HCT116 (cell line): Measurements from ENCODE around the gene OSBPL8. TPM values are rescaled to one million over a fixed set of nuclear protein-coding genes. Genes with fewer than 3 reads are reported as not detected.

Experiments
- ATAC-seq: fragments of 200-7000 bp; cut with Tn5 transposase; 2 replicates; pipeline ENCODE4 v1.9.1; 2020; ENCODE audit warnings: mild to moderate bottlenecking, moderate library complexity
- BruUV-seq: library from RNA; stranded (reverse); fragments of 400-500 nt; replicated peaks from 2 replicates; lab custom pipeline; 2021; lab: Mats Ljungman, UMichigan
- CTCF ChIA-PET: fragments of 300-600 bp; sonication (Branson Sonifier 250); formaldehyde crosslinking; loops from one replicate; lab custom pipeline; 2021; ENCODE audit warnings: antibody characterized with exemption; lab: Charles Lee
- POLR2A ChIA-PET: fragments of 300-600, 350-600 bp; sonication (Branson Sonifier 250); formaldehyde crosslinking; loops from one replicate; lab custom pipeline; 2021; ENCODE audit warnings: antibody characterized with exemption; lab: Charles Lee
- RAD21 ChIA-PET, 2 experiments: fragments of 300-600 bp; sonication (Branson Sonifier 250); formaldehyde crosslinking; loops; one replicate each; lab custom pipeline; 2023; ENCODE audit warnings: low total read pairs in 2 of 2; ENCODE audit not compliant: uncharacterized antibody in 2 of 2, unreplicated experiment in 2 of 2, low non-redundant PET in 1 of 2; lab: Charles Lee
- DNase-seq: peaks from one replicate; pipeline ENCODE4 v3.0.0-alpha.2; 2010; ENCODE audit warnings: low read depth, low spot score
- H2AFZ ChIP-seq: fragments of 200-600 bp; shearing (Covaris generic), sonication (generic); 2 replicates; pipeline ENCODE4 v1.6.1; 2017; ENCODE audit warnings: low read depth, mixed run types, mixed read lengths, antibody characterized with exemption, low read length; ENCODE audit not compliant: poor library complexity, severe bottlenecking
- H3K27ac ChIP-seq: 2 replicates; pipeline ENCODE4 v1.5.1; 2012; ENCODE audit warnings: low read depth, low read length
- H3K27me3 ChIP-seq: fragments of 200-600 bp; sonication (generic); 2 replicates; pipeline ENCODE4 v1.6.1; 2016; ENCODE audit warnings: mixed run types, low read length, mixed read lengths; ENCODE audit not compliant: insufficient read depth
- H3K36me3 ChIP-seq, 2 experiments: fragments of 200-500 bp in 1 of 2; fragments of 200-600 bp in 1 of 2; sonication (Bioruptor generic) in 1 of 2; sonication (generic) in 1 of 2; 2 replicates each; pipeline versions ENCODE4 v1.5.1 to v1.6.1; 2014 to 2016; ENCODE audit warnings: low read length in 2 of 2, inconsistent platforms in 1 of 2, mixed read lengths in 1 of 2, mixed run types in 1 of 2; ENCODE audit not compliant: insufficient read depth in 2 of 2, control insufficient read depth in 1 of 2
- H3K4me1 ChIP-seq, 2 experiments: fragments of 200-600 bp in 1 of 2; sonication (generic) in 1 of 2; 2 replicates each; pipeline versions ENCODE4 v1.5.1 to v1.6.1; 2012 to 2017; ENCODE audit warnings: low read length in 2 of 2, inconsistent platforms in 1 of 2, mild to moderate bottlenecking in 1 of 2, mixed read lengths in 1 of 2, mixed run types in 1 of 2, moderate library complexity in 1 of 2; ENCODE audit not compliant: insufficient read depth in 2 of 2, control insufficient read depth in 1 of 2
- H3K4me2 ChIP-seq: fragments of 200-600 bp; sonication (generic); 2 replicates; pipeline ENCODE4 v1.6.1; 2017; ENCODE audit warnings: mixed run types, low read length, mixed read lengths
- H3K4me3 ChIP-seq, 2 experiments: fragments of 200-600 bp in 1 of 2; sonication (generic) in 1 of 2; replicated peaks in 1 of 2; 2 replicates each; pipeline ENCODE4 v1.5.1; 2011 to 2016; ENCODE audit warnings: low read length in 2 of 2, control low read depth in 1 of 2, low read depth in 1 of 2, mild to moderate bottlenecking in 1 of 2, mixed read lengths in 1 of 2, mixed run types in 1 of 2
- H3K79me2 ChIP-seq: fragments of 200-600 bp; sonication (generic); 2 replicates; pipeline ENCODE4 v1.6.1; 2017; ENCODE audit warnings: mild to moderate bottlenecking, mixed run types, low read length, moderate library complexity, mixed read lengths; ENCODE audit not compliant: insufficient read depth
- H3K9ac ChIP-seq: fragments of 200-600 bp; sonication (generic); 2 replicates; pipeline ENCODE4 v1.6.1; 2016; ENCODE audit warnings: low read length, mixed read lengths
- H3K9me2 ChIP-seq: fragments of 200-600 bp; sonication (generic), shearing (Covaris generic); 2 replicates; pipeline ENCODE4 v1.6.1; 2017; ENCODE audit warnings: mixed run types, mild to moderate bottlenecking, moderate library complexity; ENCODE audit not compliant: insufficient read depth
- H3K9me3 ChIP-seq, 2 experiments: fragments of 200-500 bp in 1 of 2; fragments of 200-600 bp in 1 of 2; sonication (Bioruptor generic) in 1 of 2; sonication (generic) in 1 of 2; 2 replicates each; pipeline ENCODE4 v1.6.1; 2014 to 2017; ENCODE audit warnings: low read length in 2 of 2, mixed read lengths in 2 of 2, inconsistent platforms in 1 of 2, low read depth in 1 of 2, mild to moderate bottlenecking in 1 of 2, mixed run types in 1 of 2, moderate library complexity in 1 of 2; ENCODE audit not compliant: control insufficient read depth in 1 of 2, insufficient read depth in 1 of 2
- H4K20me1 ChIP-seq: fragments of 200-600 bp; sonication (generic), shearing (Covaris generic); 2 replicates; pipeline ENCODE4 v1.6.1; 2017; ENCODE audit warnings: mixed run types, mild to moderate bottlenecking, moderate library complexity; ENCODE audit not compliant: insufficient read depth
- CBX3 ChIP-seq: IDR thresholded peaks from 2 replicates; pipeline ENCODE4 v1.6.1; 2012; ENCODE audit warnings: low read depth
- CEBPB ChIP-seq: IDR thresholded peaks from 2 replicates; pipeline ENCODE4 v1.6.1; 2012; ENCODE audit warnings: low read depth
- EGR1 ChIP-seq: IDR thresholded peaks from 2 replicates; pipeline ENCODE4 v1.6.1; 2012; ENCODE audit warnings: low read depth
- ELF1 ChIP-seq: IDR thresholded peaks from 2 replicates; pipeline ENCODE4 v1.6.1; 2012; ENCODE audit warnings: low read depth, borderline replicate concordance
- EZH2phosphoT487 ChIP-seq: fragments of 200-600 bp; IDR thresholded peaks from 2 replicates; pipeline ENCODE4 v1.6.1; 2018; ENCODE audit warnings: antibody characterized with exemption, borderline replicate concordance
- FOSL1 ChIP-seq: IDR thresholded peaks from 2 replicates; pipeline ENCODE4 v1.6.1; 2012; ENCODE audit warnings: low read depth
- JUND ChIP-seq: IDR thresholded peaks from 2 replicates; pipeline ENCODE4 v1.6.1; 2012
- MAX ChIP-seq: IDR thresholded peaks from 2 replicates; pipeline ENCODE4 v1.6.1; 2012
- POLR2A ChIP-seq: IDR thresholded peaks from 2 replicates; pipeline ENCODE4 v1.7.0; 2011; ENCODE audit warnings: borderline replicate concordance; ENCODE audit not compliant: insufficient read depth, insufficient read length; ENCODE audit errors: extremely low read depth
- POLR2AphosphoS5 ChIP-seq: IDR thresholded peaks from 2 replicates; pipeline ENCODE4 v1.6.1; 2011; ENCODE audit warnings: mild to moderate bottlenecking, low read depth, low read length, moderate library complexity
- TCF7L2 ChIP-seq: IDR thresholded peaks from 2 replicates; pipeline ENCODE4 v1.7.0; 2011; ENCODE audit warnings: borderline replicate concordance, inconsistent platforms; ENCODE audit not compliant: insufficient read depth, insufficient read length; ENCODE audit errors: extremely low read depth
- YY1 ChIP-seq: IDR thresholded peaks from 2 replicates; pipeline ENCODE4 v1.6.1; 2011; ENCODE audit warnings: low read length, low read depth, moderate library complexity, mild to moderate bottlenecking; ENCODE audit not compliant: insufficient replicate concordance; ENCODE audit errors: extremely low read depth
- ZBTB33 ChIP-seq: IDR thresholded peaks from 2 replicates; pipeline ENCODE4 v1.6.1; 2011; ENCODE audit warnings: mild to moderate bottlenecking, low read length, moderate library complexity; ENCODE audit not compliant: insufficient replicate concordance; ENCODE audit errors: extremely low read depth
- intact Hi-C: fragments of 100-400 bp; cut with micrococcal nuclease; formaldehyde crosslinking; loops from 2 replicates; pipeline ENCODE4 v1.10.0; 2022
- total RNA-seq: library from RNA; stranded (reverse); gene quantifications from one replicate; pipeline ENCODE4 v1.2.1, GENCODE V29; 2021; ENCODE audit not compliant: unreplicated experiment
- TF ChIP-seq, protein P1 (sequence below): IDR thresholded peaks from 2 replicates; pipeline ENCODE4 v1.6.1; 2012
- TF ChIP-seq, protein P2 (sequence below), 3 experiments: fragments of 200-600 bp in 1 of 3; sonication (generic) in 1 of 3; IDR thresholded peaks in 2 of 3; conservative IDR thresholded peaks in 1 of 3; 2 replicates each; pipeline ENCODE4 v1.5.1; 2012 to 2017; ENCODE audit warnings: low read depth in 2 of 3, low read length in 2 of 3, antibody characterized with exemption in 1 of 3, borderline replicate concordance in 1 of 3, control low read depth in 1 of 3, mild to moderate bottlenecking in 1 of 3, mixed read lengths in 1 of 3, mixed run types in 1 of 3, moderate library complexity in 1 of 3; ENCODE audit not compliant: insufficient read depth in 1 of 3

Gene OSBPL8
- total RNA-seq, 1 experiment from 2014 or later: 115 TPM

- DNase-seq (no peak), ATAC-seq (no peak)
- BruUV-seq: no TSS peak
- POLR2A ChIA-PET: no interaction called here
- H3K27ac ChIP-seq: no peak overlapping the region
- CTCF ChIA-PET: no interaction called here
- no peak overlapping the region for H3K9ac ChIP-seq
- H3K4me3 ChIP-seq: no peak overlapping the region
- no peaks in the 10 kb centered on the region for H3K9me2 ChIP-seq
- intact Hi-C loops: no loop called here
- no peak overlapping the region for H3K4me2 ChIP-seq
- RAD21 ChIA-PET: no interaction called here
- H4K20me1 ChIP-seq: no peaks in the 10 kb centered on the region
- no peak overlapping the region for H2AFZ ChIP-seq
- peaks cover 0 to 2% of the 10 kb centered on the region in 2 experiments; a peak in 1 of 4 replicates for H3K36me3 ChIP-seq
- H3K79me2 ChIP-seq: no peaks in the 10 kb centered on the region
- no peaks in the 10 kb centered on the region for H3K9me3 ChIP-seq
- no peaks in the 10 kb centered on the region for H3K27me3 ChIP-seq
- H3K4me1 ChIP-seq: no peaks in the 10 kb centered on the region
- TF ChIP-seq CBX3 (no peak), POLR2AphosphoS5 (no peak)
These were observed 149.2 kb downstream of the OSBPL8 start for GRCh38 chr12:76410371-76410770.

- RAD21 ChIA-PET: no interaction called here
- H3K9ac ChIP-seq: no peak overlapping the region
- no peaks in the 10 kb centered on the region for H3K79me2 ChIP-seq
- H3K27me3 ChIP-seq: no peaks in the 10 kb centered on the region
- ATAC-seq (no peak), DNase-seq (no peak)
- H4K20me1 ChIP-seq: no peaks in the 10 kb centered on the region
- TF ChIP-seq FOSL1: no peak
- no peak for TF ChIP-seq CBX3
- TF ChIP-seq ZBTB33: no peak
- no peak for TF ChIP-seq EGR1
- TF ChIP-seq, protein P1, sequence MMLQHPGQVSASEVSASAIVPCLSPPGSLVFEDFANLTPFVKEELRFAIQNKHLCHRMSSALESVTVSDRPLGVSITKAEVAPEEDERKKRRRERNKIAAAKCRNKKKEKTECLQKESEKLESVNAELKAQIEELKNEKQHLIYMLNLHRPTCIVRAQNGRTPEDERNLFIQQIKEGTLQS: no peak
- TF ChIP-seq CEBPB: no peak
- no peak for TF ChIP-seq TCF7L2
- TF ChIP-seq, protein P2, sequence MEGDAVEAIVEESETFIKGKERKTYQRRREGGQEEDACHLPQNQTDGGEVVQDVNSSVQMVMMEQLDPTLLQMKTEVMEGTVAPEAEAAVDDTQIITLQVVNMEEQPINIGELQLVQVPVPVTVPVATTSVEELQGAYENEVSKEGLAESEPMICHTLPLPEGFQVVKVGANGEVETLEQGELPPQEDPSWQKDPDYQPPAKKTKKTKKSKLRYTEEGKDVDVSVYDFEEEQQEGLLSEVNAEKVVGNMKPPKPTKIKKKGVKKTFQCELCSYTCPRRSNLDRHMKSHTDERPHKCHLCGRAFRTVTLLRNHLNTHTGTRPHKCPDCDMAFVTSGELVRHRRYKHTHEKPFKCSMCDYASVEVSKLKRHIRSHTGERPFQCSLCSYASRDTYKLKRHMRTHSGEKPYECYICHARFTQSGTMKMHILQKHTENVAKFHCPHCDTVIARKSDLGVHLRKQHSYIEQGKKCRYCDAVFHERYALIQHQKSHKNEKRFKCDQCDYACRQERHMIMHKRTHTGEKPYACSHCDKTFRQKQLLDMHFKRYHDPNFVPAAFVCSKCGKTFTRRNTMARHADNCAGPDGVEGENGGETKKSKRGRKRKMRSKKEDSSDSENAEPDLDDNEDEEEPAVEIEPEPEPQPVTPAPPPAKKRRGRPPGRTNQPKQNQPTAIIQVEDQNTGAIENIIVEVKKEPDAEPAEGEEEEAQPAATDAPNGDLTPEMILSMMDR (IDR thresholded peaks at IDR 0.05 in 2 of 3, conservative IDR thresholded peaks at IDR 0.05 in 1 of 3; ENCODE audit: borderline replicate concordance in 1 of 3, insufficient read depth in 1 of 3, low read depth in 2 of 3, low read length in 2 of 3): no peak
- no peak for TF ChIP-seq POLR2A
- TF ChIP-seq EZH2phosphoT487: no peak
- no peak for TF ChIP-seq JUND
- TF ChIP-seq MAX: no peak
- no peak for TF ChIP-seq POLR2AphosphoS5
- TF ChIP-seq ELF1: no peak
- no peak for TF ChIP-seq YY1
- intact Hi-C loops: no loop called here
- no peaks in the 10 kb centered on the region for H3K9me3 ChIP-seq
- H2AFZ ChIP-seq: no peak overlapping the region
- H3K27ac ChIP-seq: no peak overlapping the region
- no peaks in the 10 kb centered on the region for H3K4me1 ChIP-seq
- POLR2A ChIA-PET: no interaction called here
- no peaks in the 10 kb centered on the region for H3K9me2 ChIP-seq
- peaks cover 0 to 2% of the 10 kb centered on the region in 2 experiments; a peak in 1 of 4 replicates for H3K36me3 ChIP-seq
- no TSS peak for BruUV-seq
- H3K4me2 ChIP-seq: no peak overlapping the region
- CTCF ChIA-PET: no interaction called here
- no peak overlapping the region for H3K4me3 ChIP-seq
These were observed 150.5 kb downstream of the OSBPL8 start for GRCh38 chr12:76409074-76409473.
